Astrocyte (in vitro differentiated cells and primary cell): ENCODE data around the gene DBP. TPM values are rescaled to one million over a fixed set of nuclear protein-coding genes. Genes with fewer than 3 reads are reported as not detected.
A peak's percentile ranks its signal among the peaks of the same experiment; 100 is the strongest.

Experiments used
- DNase-seq: peaks from one replicate; pipeline ENCODE4 v3.0.0-alpha.2; 2010; ENCODE audit warnings: low read depth
- FAIRE-seq: peaks from 2 replicates; lab custom pipeline; 2011; peaks lifted over from hg19 to GRCh38; lab: Jason Lieb, UNC
- H2AFZ ChIP-seq: 2 replicates; pipeline ENCODE4 v1.6.0; 2012; ENCODE audit warnings: low read depth, low read length, inconsistent platforms
- H3K27ac ChIP-seq: 2 replicates; pipeline ENCODE4 v1.5.1; 2011; ENCODE audit warnings: low read depth, low read length, inconsistent platforms
- H3K27me3 ChIP-seq: 2 replicates; pipeline ENCODE4 v1.6.0; 2011; ENCODE audit warnings: low read length, inconsistent platforms; ENCODE audit not compliant: insufficient read depth
- H3K36me3 ChIP-seq: 2 replicates; pipeline ENCODE4 v1.5.1; 2011; ENCODE audit warnings: low read length, inconsistent platforms; ENCODE audit not compliant: insufficient read depth
- H3K4me1 ChIP-seq: 2 replicates; pipeline ENCODE4 v1.5.1; 2011; ENCODE audit warnings: low read length, inconsistent platforms; ENCODE audit not compliant: insufficient read depth
- H3K4me2 ChIP-seq: 2 replicates; pipeline ENCODE4 v1.6.0; 2012; ENCODE audit warnings: low read length, inconsistent platforms
- H3K4me3 ChIP-seq: 2 replicates; pipeline ENCODE4 v1.5.1; 2011; ENCODE audit warnings: low read depth, mild to moderate bottlenecking, low read length, inconsistent platforms; ENCODE audit not compliant: insufficient read depth
- H3K79me2 ChIP-seq: 2 replicates; pipeline ENCODE4 v1.6.0; 2012; ENCODE audit warnings: mild to moderate bottlenecking, low read length, inconsistent platforms; ENCODE audit not compliant: insufficient read depth
- H3K9ac ChIP-seq: 2 replicates; pipeline ENCODE4 v1.6.0; 2012; ENCODE audit warnings: mild to moderate bottlenecking, low read length, inconsistent platforms
- H3K9me3 ChIP-seq: 2 replicates; pipeline ENCODE4 v1.5.1; 2012; ENCODE audit warnings: low read depth, mild to moderate bottlenecking, low read length, inconsistent platforms; ENCODE audit not compliant: insufficient read depth
- H4K20me1 ChIP-seq: 2 replicates; pipeline ENCODE4 v1.6.0; 2012; ENCODE audit warnings: low read length, inconsistent platforms; ENCODE audit not compliant: insufficient read depth
- H3K27ac Mint-ChIP-seq: one replicate; pipeline ENCODE4 v1.8.0; 2021; ENCODE audit warnings: mild to moderate bottlenecking, mixed read lengths; ENCODE audit not compliant: unreplicated experiment
- H3K27me3 Mint-ChIP-seq: one replicate; pipeline ENCODE4 v1.8.0; 2021; ENCODE audit warnings: low read depth, mixed read lengths; ENCODE audit not compliant: unreplicated experiment
- H3K36me3 Mint-ChIP-seq: one replicate; pipeline ENCODE4 v1.8.0; 2021; ENCODE audit warnings: low read depth, mixed read lengths; ENCODE audit not compliant: unreplicated experiment
- H3K4me1 Mint-ChIP-seq: one replicate; pipeline ENCODE4 v1.8.0; 2021; ENCODE audit warnings: low read depth, mixed read lengths; ENCODE audit not compliant: unreplicated experiment
- H3K4me3 Mint-ChIP-seq: one replicate; pipeline ENCODE4 v1.8.0; 2021; ENCODE audit warnings: mild to moderate bottlenecking, moderate library complexity, mixed read lengths; ENCODE audit not compliant: unreplicated experiment
- H3K9me3 Mint-ChIP-seq: one replicate; pipeline ENCODE4 v1.8.0; 2021; ENCODE audit warnings: mild to moderate bottlenecking, mixed read lengths; ENCODE audit not compliant: unreplicated experiment
- EZH2 ChIP-seq: IDR thresholded peaks from 2 replicates; pipeline ENCODE4 v1.6.1; 2012; ENCODE audit warnings: mild to moderate bottlenecking, low read length, inconsistent platforms; ENCODE audit not compliant: insufficient read depth
- total RNA-seq: library from RNA; stranded (reverse); gene quantifications from 2 replicates; pipeline ENCODE4 v1.2.1, GENCODE V29; 2021
- TF ChIP-seq, protein P1 (sequence below): IDR thresholded peaks from 2 replicates; pipeline ENCODE4 v1.5.1; 2011; ENCODE audit warnings: low read depth, mild to moderate bottlenecking, inconsistent platforms, low read length, moderate library complexity; ENCODE audit not compliant: insufficient read depth

Gene DBP
- total RNA-seq, 1 donor from 2014 or later = 1.2 TPM

GRCh38 chr19:48616491-48617056, 20.6 kb downstream of the DBP start:
- Histone ChIP-seq H3K4me2 (peak overlapping the region; percentile 93), H3K36me3 (peaks cover 21% of the 10 kb centered on the region), H3K79me2 (peaks cover 48% of the 10 kb centered on the region), H3K4me1 (peaks cover 38% of the 10 kb centered on the region), H2AFZ (no peak overlapping the region), H3K27me3 (no peaks in the 10 kb centered on the region), H4K20me1 (peaks cover 52% of the 10 kb centered on the region), H3K27ac (no peak overlapping the region), H3K9ac (peak overlapping the region; percentile 99), H3K4me3 (peak overlapping the region; percentile 99), H3K9me3 (no peaks in the 10 kb centered on the region)
- Mint-ChIP-seq H3K4me1 (peaks cover 31% of the 10 kb centered on the region), H3K27ac (peak overlapping the region; percentile 99), H3K9me3 (no peaks in the 10 kb centered on the region), H3K36me3 (peaks cover 16% of the 10 kb centered on the region), H3K4me3 (peak overlapping the region; percentile 99), H3K27me3 (no peaks in the 10 kb centered on the region)
- DNase-seq (no peak), FAIRE-seq (no peak)
- TF ChIP-seq EZH2 = no peak
- TF ChIP-seq, protein P1, sequence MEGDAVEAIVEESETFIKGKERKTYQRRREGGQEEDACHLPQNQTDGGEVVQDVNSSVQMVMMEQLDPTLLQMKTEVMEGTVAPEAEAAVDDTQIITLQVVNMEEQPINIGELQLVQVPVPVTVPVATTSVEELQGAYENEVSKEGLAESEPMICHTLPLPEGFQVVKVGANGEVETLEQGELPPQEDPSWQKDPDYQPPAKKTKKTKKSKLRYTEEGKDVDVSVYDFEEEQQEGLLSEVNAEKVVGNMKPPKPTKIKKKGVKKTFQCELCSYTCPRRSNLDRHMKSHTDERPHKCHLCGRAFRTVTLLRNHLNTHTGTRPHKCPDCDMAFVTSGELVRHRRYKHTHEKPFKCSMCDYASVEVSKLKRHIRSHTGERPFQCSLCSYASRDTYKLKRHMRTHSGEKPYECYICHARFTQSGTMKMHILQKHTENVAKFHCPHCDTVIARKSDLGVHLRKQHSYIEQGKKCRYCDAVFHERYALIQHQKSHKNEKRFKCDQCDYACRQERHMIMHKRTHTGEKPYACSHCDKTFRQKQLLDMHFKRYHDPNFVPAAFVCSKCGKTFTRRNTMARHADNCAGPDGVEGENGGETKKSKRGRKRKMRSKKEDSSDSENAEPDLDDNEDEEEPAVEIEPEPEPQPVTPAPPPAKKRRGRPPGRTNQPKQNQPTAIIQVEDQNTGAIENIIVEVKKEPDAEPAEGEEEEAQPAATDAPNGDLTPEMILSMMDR = no peak

DNA sequence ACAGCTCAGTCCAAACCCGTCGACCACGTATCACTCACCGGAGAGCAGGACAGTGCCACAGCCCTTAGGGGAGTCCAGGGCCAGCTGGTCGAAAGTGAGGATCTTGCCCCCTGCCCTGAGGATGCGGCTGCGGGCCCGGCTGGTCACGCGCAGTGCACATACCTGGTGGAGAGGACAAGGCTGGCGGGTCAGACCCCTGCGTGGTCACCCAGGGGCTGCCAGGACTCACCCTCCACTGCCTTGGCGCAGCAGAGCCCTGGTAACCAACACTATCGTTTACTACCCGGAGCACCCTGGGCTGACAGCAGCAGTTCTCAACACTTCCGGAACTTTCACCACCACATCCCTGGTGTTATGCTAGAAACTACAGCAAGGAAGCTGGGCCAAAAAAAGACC, 21.1 kb downstream of the DBP start:
- H2AFZ ChIP-seq = no peak overlapping the region
- peaks cover 48% of the 10 kb centered on the region for H3K79me2 ChIP-seq
- peaks cover 38% of the 10 kb centered on the region for H3K4me1 ChIP-seq
- no peak overlapping the region for H3K27ac ChIP-seq
- Mint-ChIP-seq H3K27ac (no peak overlapping the region), H3K27me3 (no peaks in the 10 kb centered on the region), H3K4me1 (peaks cover 29% of the 10 kb centered on the region), H3K36me3 (peaks cover 16% of the 10 kb centered on the region), H3K9me3 (no peaks in the 10 kb centered on the region), H3K4me3 (peak overlapping the region; percentile 99)
- H3K36me3 ChIP-seq = peaks cover 21% of the 10 kb centered on the region
- TF ChIP-seq EZH2 = no peak
- TF ChIP-seq, protein P1 = no peak
- H3K27me3 ChIP-seq = no peaks in the 10 kb centered on the region
- H3K9me3 ChIP-seq = no peaks in the 10 kb centered on the region
- no peak for FAIRE-seq
- H4K20me1 ChIP-seq = peaks cover 52% of the 10 kb centered on the region
- peak overlapping the region; percentile 93 for H3K4me2 ChIP-seq
- H3K4me3 ChIP-seq = peak overlapping the region; percentile 99
- peak overlapping the region; percentile 99 for H3K9ac ChIP-seq
- DNase-seq = no peak

DNA sequence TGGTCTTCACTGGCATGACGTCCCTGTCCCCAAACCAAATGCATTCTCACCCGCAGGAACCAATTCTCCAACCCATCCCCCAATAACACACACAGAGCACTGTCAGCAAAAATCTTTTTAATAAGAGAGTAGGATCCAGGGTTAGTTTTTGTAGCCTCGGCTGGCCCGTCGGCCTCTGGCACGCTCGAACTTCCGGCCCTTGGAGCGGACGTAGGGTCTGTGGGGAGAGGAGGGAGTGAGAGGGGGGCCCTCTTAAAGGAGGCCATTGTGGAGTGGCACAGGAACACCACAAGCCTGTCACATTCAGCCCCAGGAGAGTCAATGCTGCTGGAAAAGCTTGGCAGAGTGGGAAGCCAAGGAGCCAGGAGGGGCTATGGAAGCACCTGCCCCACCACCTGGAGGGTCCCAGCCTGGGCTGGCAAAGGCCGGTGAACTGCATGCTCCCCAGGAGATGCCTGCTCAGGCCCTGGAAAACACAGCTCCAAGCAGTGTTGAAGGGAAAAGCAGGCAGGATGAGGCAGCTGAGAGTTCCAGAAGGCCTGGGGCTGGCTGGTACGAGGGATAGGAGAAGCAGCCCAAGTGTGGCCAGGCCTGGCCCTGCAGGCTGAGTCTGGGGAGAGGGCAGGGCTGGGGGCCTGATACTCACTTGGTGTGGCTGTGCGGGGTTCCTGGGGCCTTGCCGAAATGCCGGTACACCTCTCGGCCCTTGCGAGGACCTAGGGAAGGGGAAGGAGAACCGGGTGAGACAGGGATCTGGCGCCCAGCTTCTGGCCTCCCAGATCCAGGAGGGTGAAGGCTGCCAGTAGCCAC, 21.7 kb downstream of the DBP start:
- H3K27me3 Mint-ChIP-seq = no peaks in the 10 kb centered on the region
- Histone ChIP-seq H2AFZ (no peak overlapping the region), H4K20me1 (peaks cover 52% of the 10 kb centered on the region), H3K4me1 (peaks cover 38% of the 10 kb centered on the region), H3K27ac (no peak overlapping the region), H3K36me3 (peaks cover 21% of the 10 kb centered on the region), H3K9ac (peak overlapping the region; percentile 99), H3K4me3 (no peak overlapping the region), H3K9me3 (no peaks in the 10 kb centered on the region), H3K4me2 (peak overlapping the region; percentile 93), H3K27me3 (no peaks in the 10 kb centered on the region), H3K79me2 (peaks cover 48% of the 10 kb centered on the region)
- H3K9me3 Mint-ChIP-seq = no peaks in the 10 kb centered on the region
- H3K27ac Mint-ChIP-seq = peak overlapping the region; percentile 72
- H3K4me3 Mint-ChIP-seq = peak overlapping the region; percentile 99
- TF ChIP-seq EZH2 = no peak
- TF ChIP-seq, protein P1 = no peak
- H3K4me1 Mint-ChIP-seq = peaks cover 29% of the 10 kb centered on the region
- FAIRE-seq = no peak
- peaks cover 16% of the 10 kb centered on the region for H3K36me3 Mint-ChIP-seq
- no peak for DNase-seq
